Sigmoid colon (tissue), 4 donors: ENCODE data around the gene FAM117A.

Source experiments
- EP300 ChIP-seq, 4 donors: sonication (generic); formaldehyde crosslinking; IDR thresholded peaks; one replicate each; pipeline ENCODE4 v1.6.1; 2017; ENCODE audit warnings: antibody characterized with exemption in 4 of 4
- POLR2A ChIP-seq, 2 donors: fragments of 450-650 bp; IDR thresholded peaks; one replicate each; pipeline ENCODE4 v1.6.1; 2016; ENCODE audit warnings: antibody characterized with exemption in 2 of 2, mild to moderate bottlenecking in 2 of 2, moderate library complexity in 2 of 2
- POLR2AphosphoS5 ChIP-seq, 4 donors: sonication (generic); formaldehyde crosslinking; IDR thresholded peaks; one replicate each; pipeline ENCODE4 v1.6.1; 2017; ENCODE audit warnings: antibody characterized with exemption in 4 of 4
- TF ChIP-seq, protein P1 (sequence below), 4 experiments: fragments of 450-650 bp in 3 of 4; fragments of 200-600 bp in 1 of 4; IDR thresholded peaks; one replicate each; pipeline ENCODE4 v1.5.1; 2016 to 2019; ENCODE audit warnings: antibody characterized with exemption in 4 of 4, mild to moderate bottlenecking in 3 of 4, moderate library complexity in 2 of 4

DNA sequence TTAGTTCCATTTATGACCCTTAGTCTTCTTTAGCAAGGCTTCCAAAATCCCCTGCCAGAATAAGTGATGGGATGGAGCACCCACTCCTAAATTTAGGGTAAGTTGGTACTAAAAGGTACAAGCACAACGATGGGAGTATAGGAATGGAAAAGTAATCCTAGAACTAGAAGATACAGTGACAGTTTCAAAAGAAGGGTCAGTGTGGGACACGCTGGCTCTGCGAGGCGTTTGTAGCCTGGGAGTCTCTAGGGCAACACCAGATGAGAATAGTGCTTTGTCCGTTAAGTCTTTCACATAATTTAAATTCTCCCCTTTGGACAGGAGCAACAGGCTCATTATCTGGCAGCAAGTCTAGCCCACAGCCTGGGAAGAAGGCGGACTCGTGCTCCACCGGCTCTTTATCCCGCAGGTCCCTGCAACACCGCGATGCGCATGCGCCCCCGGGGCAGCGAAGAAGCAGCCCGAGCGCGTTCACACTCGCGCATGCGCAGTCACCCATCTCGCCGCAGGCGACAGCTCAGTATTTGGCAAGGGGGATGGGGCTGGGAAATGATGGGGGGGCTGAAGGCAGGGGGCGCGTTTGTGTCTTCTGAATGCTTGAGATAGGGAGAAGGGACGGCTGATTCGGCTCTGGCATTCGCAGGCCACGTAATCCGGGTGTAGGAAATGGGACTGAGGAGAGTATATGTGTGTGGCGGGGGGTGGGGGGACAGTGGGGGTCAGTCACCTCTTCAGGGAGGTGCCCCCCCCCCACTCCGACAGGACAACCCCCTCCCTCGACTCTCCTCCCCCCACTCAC, 86.6 kb downstream of the FAM117A start:
- TF ChIP-seq, protein P1, sequence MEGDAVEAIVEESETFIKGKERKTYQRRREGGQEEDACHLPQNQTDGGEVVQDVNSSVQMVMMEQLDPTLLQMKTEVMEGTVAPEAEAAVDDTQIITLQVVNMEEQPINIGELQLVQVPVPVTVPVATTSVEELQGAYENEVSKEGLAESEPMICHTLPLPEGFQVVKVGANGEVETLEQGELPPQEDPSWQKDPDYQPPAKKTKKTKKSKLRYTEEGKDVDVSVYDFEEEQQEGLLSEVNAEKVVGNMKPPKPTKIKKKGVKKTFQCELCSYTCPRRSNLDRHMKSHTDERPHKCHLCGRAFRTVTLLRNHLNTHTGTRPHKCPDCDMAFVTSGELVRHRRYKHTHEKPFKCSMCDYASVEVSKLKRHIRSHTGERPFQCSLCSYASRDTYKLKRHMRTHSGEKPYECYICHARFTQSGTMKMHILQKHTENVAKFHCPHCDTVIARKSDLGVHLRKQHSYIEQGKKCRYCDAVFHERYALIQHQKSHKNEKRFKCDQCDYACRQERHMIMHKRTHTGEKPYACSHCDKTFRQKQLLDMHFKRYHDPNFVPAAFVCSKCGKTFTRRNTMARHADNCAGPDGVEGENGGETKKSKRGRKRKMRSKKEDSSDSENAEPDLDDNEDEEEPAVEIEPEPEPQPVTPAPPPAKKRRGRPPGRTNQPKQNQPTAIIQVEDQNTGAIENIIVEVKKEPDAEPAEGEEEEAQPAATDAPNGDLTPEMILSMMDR (IDR thresholded peaks at IDR 0.05): no peak
- peak; percentile 75 to 87 for TF ChIP-seq POLR2A (IDR thresholded peaks at IDR 0.05)
- peak; percentile 95 to 97 (median 96) for TF ChIP-seq POLR2AphosphoS5 (IDR thresholded peaks at IDR 0.05)
- TF ChIP-seq EP300 (IDR thresholded peaks at IDR 0.05): peak in 1 of 4 donors; percentile 52
